Fibroblast of skin of abdomen (primary cell): Measurements from ENCODE around the gene SMIM38.

Experiments
- DNase-seq: peaks from one replicate; pipeline ENCODE4 v3.0.0-alpha.2; 2013

SMIM38 gene

DNA sequence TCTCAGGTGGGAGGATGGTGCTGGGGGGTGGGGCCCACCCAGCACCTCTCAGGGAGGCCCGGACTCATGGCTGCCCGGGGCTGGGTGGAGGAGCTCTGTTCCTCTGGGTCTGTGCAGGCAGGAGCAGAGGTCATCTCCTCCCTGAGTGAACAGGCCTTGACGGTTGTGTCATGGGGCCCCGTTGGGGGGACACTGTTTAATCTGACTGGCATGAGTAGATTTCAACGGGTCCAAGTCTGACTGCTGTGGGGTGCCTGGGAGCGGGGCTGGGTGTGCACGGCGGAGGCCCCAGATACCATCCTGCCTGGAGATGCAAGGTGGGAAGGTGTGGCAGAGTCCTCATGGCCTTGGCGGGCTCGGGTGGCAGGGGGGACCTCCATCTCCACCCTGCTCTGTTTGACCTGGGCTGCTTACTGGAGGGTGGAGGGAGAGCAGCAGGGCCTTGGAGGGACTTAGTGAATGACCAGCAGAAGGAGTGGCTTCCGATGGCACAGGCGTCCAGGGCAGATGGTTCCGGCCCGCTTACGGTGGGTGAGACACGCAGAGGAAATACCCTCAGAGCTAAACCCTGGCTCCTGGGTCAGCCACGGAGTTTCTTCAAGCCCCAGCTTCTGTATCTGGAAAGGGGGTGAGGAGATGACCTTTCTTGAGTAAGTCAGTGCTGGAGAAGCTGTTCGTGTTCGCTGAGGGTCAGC is 48.7 kb downstream of the SMIM38 start:
- no peak for DNase-seq

DNA sequence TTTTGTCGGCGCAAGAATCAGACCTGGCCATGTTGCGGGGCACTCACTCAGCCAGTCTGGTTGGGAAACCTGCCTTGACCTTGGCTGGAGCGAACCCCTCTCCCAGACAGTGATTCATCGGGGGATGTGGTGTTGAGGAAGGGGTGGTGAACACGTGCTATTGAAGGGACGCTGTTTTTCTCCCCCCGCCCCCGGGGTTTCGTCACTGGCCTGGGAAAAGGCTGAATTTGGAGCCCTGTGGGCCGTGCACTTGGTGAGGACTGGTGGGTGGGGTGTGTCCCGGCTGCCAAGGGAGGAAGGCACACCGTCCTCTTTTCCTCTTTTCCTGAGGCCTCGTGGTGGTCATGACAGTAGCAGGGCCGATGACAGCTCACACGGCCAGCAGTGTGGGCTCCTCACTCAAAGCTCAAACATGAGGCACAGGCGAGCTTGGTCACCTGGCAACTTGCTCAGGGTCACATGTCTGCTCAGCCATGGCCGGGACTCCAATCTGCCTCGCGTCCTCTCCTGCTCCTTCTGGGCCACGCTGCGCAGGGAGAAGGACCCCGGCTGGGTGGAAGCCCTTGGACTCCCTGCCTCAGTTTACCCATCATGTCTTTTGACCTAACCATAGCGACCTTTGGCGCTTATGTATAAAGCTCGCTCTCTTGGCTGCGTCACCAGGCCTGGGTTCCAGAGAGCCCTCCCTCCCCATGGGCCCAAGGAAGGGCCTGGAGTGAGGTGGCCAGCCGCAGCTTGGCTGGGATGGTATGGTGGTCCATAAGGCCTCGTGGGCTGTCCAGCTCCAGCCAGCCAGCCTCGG is 49.4 kb downstream of the SMIM38 start:
- DNase-seq, result no peak
